ENCODE results near the gene TTF2.

TTF2 gene

DNA sequence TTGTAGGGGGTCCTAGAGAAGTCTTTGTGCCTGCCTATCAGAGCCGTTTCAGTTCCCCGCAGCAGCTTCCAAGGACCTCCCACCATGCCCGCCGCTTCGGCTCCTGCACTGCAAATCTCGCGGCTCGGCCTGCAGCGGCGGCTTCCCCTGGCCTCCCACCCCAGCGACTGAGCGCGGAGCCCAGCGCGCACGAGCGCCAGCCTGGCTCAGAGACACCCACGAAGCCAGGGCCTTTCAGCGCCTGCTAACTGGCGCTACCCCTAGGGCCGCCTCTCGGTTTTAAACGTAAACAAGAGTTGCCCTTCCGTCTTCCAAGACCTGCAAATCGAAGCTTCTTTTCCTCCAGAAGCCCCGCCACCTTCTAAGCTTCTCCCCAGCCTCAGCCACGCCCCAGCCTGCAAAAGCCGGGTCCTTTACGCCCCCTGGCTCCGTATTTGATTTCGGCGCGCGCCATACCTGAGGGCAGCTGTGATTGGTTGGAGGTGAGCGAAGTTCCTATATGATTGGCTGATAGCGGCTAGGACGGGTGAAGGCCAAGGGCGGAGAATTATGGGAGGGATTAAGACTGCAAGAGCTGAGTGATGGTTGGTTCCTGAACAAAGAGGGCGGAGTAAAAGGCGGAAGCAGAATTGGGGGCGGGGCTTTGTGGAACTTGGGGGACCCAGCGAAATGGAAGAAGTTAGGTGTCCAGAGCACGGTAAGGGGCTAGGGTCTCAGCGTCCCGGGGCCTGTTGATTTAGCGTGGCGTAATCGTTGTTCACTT, at the start of gene TTF2:
Gene TTF2, plus strand, starts transcription at position 649 of the 763 bp plus-strand sequence. Its CDS starts 21 bp downstream, at position 670.
- DNase-seq: peak; percentile 94

DNA sequence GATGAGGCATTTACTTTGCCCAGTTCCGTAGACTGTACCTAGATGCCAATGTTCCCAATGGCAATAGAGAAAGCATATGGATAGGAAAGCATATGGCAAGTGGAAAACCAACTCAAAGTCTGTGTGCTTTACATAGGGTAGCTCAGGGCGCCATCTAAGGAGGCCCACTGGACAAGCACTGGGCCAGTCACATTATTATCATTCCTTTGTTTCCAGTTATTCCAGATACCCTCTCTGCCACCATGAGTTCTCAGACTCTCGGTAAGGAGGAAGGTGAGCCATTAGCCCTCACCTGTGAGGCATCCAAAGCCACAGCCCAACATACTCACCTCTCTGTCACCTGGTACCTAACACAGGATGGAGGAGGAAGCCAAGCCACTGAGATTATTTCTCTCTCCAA, 48.8 kb upstream of the TTF2 start:
- DNase-seq: no peak

DNA sequence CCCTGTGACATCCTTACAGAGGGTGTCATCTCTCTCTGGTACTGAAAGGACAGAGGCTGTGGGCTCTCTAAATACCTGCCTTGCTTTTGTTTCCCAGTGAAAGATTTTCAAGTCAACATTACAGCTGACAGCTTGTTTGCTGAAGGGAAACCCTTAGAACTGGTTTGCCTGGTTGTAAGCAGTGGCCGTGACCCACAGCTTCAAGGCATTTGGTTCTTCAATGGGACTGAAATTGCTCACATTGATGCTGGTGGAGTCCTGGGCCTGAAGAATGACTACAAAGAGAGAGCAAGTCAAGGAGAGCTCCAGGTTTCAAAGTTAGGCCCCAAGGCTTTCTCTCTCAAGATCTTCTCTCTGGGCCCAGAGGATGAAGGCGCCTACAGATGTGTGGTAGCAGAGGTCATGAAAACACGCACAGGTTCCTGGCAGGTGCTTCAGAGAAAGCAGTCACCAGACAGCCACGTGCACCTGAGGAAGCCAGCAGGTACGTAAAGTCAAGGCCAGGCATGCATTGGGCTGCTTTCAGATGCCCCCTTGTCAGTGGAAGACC, 46.7 kb upstream of the TTF2 start:
- DNase-seq: no peak

DNA sequence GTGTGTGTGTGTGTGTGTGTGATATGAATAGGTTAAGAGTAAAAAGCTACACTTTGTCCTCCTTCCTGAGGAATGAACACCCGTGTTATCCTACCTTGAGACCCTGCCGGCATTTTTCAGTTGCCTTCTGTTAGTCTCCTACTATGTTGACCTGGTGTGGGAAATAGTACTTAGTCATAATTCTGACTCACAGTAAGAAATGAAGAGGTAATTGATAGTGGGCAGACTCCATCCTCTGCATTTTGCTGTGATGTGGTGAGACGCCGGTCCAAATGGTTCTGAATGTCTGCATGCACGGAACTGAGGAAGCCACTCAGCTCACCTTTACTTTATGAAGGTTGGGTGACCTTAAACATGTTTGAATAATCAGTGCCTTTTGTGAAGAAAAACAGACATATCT, 45.9 kb upstream of the TTF2 start:
- DNase-seq: no peak

DNA sequence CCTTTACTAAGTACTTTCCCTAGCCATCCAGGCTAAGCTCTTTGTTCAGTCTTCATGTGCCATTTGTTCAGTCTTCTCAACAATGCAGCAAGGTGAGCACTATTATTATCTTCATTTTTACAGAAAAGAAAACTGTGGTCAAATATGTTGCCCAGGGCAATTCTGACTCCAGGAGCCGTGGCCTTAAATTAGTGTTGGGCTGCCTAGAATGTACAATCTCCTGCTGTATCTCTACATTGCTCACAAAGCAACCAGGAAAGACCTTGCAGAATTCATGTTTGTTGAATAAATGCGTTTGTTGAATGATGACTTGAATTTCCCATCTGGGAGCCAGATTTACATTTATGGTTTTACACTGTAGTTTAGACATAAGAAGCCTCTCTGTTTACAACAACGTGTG, 44.4 kb upstream of the TTF2 start:
- DNase-seq: no peak

DNA sequence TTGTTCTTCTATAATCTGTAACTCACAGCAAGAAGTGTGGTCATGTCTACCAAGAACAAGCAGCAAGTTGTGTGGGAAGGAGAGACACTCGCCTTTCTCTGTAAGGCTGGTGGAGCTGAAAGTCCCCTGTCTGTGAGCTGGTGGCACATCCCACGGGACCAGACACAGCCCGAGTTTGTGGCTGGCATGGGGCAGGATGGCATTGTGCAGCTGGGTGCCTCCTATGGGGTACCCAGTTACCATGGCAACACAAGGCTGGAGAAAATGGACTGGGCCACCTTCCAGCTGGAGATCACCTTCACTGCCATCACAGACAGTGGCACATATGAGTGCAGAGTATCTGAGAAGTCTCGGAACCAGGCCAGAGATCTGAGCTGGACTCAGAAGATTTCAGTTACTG, 43.1 kb upstream of the TTF2 start:
- no peak for DNase-seq

DNA sequence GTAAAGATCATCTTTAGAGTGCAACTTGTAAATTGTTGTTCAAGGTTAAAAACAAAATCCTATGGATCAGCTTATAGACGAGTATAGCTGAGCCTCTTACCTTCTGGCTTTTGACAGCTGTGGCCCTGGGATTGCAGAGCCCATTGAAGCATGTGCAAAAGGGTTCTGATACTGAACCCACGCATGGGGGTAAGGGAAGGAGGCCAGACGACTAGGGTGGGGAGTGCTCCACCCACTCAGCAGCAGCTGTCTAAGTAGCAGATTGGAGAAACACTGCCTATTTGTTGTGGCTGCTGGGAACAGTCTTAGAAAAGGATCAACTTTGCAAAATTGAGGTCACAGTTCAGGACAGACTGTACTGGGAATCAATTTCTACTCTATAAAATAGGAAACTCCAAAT, 42.5 kb upstream of the TTF2 start:
- no peak for DNase-seq

DNA sequence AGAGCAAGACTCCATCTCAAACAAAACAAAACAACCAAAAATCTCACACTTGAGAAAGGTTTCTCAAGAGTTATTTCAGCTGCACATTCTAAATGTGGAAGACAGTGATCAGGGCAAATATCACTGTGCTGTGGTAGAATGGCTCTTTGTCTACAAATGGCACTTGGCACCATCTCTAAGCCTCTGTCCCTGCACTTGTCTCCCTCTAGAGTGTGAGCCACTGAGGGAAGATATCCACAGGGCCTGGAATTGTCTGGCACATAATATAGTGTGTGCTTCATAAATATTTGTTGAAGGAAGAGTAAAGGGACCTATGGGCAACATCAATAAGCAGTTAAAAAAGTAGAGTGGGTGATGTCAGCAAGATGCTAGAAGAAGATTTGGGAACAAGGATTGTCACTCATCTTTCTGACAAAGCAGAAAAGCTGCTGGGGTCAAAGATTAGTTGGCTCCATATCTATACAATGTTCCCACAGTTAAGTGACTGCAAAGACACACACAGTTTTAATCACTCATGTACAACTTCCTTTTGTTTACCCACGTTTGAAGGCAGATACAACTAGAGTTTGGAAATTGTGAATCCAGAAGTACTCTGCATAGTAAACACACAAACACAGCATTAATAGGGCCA, 39.5 kb upstream of the TTF2 start:
- DNase-seq: no peak

DNA sequence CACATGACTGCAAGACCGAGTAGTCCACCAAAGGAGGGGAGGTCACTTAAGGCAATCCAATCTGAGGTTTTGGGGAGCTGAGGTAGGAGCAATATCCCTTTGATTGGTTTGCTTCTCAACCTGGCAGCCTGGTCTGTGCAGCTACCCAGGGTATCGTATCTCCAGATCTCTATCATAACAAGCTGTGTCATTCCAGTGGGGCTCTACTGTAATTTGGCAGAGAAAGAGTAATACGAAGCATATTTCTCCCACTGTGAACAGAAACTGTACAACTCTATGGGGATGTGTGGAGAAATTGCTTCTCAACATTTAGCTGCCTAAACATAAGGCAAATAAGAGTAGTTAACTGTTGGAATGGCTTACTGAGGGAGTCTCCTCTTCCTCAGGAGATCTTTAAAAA, 38.0 kb upstream of the TTF2 start:
- DNase-seq: no peak

DNA sequence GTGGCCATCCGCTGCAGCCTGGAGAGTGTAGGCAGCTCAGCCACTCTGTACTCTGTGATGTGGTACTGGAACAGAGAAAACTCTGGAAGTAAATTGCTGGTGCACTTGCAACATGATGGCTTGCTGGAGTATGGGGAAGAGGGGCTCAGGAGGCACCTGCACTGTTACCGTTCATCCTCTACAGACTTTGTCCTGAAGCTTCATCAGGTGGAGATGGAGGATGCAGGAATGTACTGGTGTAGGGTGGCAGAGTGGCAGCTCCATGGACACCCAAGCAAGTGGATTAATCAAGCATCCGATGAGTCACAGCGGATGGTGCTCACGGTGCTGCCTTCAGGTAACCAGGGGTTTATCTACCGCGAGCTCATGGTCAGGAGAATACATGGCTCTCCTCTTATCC, 34.6 kb upstream of the TTF2 start:
- DNase-seq: no peak

DNA sequence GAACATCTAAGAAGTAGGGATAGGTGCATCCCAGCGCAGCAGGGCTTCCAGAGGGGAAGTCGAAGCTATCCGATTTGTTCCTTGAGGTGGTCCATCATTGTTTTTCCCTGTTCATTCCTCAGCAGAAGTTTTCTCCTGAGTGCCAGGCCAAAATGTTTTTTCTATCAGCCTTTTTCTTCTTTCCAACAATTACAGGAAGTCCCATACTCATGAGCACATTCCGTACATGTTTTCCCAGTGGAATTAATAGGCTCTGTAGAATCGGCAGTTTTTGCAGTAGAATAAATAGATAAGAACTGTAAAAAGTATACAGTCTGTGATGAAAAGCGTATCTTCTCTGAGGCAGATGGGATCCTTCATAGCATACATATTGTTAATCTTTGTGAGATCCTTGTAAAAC, 33.8 kb upstream of the TTF2 start:
- DNase-seq: no peak

DNA sequence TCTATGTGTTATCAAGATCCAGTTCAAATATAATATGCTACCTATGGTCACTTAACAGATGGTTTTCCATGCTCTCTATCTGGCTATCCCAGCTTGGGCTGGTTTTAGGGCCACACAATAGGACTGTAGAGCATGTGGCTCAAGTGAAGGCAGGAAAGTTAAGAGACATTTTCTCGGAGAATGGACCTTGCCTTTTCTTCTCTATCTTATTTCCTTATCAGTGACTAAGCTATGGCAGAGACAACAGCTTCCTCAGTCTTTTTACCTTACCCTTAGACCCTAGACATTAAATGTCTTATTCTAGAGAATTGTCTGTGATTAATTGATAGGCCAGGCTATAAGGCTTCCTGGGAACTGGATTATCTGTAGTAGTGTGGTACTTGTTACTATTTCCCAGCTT, 30.4 kb upstream of the TTF2 start:
- no peak for DNase-seq

DNA sequence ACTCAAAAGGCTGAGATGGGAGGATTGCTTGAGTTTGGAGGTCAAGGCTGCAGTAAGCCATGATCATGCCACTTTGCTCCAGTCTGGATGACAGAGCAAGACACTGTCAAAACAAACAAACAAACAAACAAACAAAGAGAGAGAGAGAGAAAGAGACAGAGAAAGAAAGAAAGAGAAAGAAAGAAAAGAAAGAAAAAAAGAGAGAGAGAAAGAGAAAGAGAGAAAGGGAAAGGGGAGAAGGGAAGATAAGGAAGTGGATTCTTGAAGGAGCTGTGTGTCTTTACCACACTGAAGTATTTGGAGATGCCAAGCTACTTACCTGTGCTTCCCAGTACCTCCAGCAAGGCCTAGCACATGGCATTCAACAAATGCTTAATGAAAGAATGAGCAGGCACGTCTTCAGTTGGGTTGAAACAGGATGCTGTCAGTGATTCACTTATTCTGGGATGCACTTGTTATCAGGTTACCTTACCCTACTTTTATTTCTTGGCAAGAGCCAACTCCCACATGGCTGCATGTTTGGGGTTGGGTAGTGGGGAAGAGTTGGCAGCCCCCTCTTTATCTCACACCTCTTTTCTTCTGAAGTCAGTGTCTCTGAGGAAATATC, 29.8 kb upstream of the TTF2 start:
- no peak for DNase-seq

DNA sequence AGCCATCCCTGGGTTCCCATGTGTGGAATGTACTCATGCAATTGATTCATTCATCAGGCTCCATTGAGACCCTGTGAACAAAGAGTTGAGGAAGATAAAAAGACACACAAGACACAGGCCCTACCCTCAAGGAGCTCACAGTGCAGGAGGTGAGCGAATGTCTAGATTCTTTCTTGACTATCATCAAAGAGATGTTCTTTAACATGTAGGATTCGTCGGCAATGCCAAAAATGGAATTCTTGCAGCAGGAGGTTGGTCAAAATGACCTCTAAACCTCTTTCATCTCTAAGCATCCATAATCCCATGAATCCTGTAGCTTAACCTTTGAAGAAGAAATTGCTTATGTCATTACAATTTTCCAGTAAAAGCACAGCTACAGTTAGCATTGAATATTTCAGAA, 27.9 kb upstream of the TTF2 start:
- no peak for DNase-seq

DNA sequence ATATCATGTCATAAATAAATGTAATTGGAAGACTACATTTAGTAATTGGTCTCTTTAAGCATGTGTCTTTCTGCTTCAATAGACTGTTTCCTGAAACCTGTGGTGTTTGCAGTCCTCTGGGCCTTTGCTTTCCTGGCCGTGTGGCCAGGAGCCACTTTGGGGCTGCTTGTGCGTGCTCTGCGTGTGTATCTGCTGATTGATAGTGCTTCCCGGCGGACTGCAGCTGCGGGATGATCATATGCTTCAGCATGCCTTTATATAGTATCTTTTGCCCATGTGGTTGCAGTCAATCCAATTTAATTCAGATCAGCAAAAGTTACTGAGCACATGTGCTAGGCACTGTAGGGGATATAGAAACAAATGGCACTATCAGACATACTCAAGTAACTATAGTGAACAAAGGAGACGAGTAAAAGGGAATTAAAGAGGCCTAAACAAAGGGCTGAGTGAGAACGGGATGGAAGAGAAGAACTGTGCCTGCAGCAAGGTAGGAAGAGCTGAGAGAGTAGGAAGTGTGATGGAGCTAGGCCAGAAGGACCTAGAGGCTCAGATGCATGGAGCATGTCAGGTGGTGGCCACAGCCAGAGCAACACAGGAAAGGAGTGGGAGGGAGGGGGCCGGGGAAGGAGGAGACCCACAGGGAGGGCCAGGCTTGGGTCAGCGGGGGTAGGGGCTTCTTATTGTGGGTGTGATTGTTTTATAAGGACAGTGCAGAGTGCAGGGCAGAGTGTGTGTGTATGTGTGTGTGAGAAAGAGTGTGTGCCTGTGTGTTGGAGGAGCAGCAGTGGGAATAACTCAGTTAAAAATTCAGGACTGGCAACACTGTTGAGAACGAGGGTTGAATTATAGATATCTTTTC, 27.2 kb upstream of the TTF2 start:
- DNase-seq: no peak

DNA sequence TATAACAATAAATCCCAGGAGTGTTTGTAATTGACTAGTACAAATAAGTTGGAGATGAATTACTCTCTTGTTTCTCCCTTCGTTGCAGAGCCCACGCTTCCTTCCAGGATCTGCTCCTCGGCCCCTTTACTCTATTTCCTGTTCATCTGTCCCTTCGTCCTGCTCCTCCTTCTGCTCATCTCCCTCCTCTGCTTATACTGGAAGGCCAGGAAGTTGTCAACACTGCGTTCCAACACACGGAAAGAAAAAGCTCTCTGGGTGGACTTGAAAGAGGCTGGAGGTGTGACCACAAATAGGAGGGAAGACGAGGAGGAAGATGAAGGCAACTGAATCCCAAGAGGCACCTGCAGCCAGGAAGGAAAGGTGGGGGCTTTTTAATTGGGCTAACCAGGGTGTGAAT, 26.4 kb upstream of the TTF2 start:
- no peak for DNase-seq

DNA sequence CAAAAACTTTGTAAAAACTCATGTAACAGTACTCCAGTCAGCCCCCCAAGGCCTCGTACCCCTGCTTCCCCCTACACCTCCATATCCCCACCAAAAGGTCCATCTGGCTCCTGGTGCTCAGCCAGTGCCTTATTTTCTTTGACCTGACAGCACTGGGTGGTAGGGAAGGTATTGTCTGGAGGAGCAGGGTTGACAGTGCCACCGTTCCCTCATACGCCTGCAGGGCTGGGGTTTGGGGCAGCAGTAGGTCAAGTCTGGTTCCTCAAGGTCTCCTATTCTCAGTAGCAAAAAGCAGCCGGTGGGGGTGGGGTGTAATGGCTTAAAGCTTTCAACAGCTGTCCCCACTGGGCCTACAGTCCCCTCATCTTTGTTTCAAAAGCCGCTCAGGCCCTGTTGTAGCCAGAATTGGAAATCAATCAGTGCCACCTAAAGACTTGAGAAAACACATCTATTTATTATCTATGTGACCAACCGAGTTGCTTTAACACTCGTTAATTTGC, 25.3 kb upstream of the TTF2 start:
- no peak for DNase-seq

DNA sequence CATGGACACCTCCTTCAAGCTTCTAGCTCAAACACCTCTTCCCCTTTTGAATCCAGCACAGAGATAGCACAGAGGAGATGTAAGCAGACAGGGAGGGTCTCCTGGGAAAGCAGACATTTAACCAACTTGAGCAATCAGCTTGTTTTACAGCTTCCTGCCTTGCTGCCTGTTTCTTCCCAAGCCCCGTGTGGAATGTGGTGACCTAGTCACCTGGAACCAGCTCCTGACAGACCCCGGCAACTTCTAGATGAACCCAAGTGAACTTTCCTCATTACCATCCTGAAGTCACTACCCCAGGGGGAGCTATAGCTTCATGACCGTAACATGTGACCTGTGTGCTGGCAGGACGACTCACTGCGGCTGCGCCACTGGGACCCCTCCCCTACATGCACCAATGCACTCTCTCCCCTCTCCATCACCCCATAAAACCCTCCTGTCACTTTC, 24.1 kb upstream of the TTF2 start:
- no peak for DNase-seq

DNA sequence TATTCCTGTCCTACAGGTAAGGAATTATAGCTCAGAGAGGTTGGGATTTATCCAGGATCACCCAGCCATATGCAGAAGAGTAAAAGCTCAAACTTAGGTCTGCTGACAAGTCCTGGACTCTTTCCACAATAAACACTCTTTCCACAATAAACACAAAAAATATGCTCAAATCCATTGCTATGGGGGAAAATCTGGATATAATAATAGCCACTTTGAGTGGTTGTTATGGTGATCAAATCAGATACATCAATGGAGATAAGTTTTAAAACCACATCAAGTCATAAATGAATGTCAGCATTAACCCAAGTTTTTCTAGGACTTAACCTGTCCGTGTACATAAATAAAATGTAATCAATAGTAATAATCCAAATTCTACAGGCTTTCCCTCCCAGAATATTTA, 22.3 kb upstream of the TTF2 start:
- no peak for DNase-seq

DNA sequence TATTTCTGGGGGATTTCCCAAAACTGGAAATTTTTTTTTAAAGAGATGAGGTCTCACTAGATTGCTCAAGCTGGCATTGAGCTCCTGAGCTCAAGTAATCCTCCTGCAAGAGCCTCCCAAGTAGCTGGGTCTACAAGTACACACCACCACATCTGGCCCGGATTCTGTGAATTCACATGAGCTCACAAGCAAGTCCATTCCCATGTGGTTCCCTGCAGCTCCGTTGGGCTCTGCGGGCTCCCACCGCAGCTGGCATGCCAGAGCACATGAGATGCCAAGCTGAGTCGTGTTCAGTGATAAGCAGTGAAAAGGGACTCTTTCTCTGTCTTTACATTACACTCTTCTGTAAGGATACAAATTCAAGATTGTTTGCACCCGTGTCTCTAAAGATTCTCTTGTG, 21.9 kb upstream of the TTF2 start:
- DNase-seq: no peak

DNA sequence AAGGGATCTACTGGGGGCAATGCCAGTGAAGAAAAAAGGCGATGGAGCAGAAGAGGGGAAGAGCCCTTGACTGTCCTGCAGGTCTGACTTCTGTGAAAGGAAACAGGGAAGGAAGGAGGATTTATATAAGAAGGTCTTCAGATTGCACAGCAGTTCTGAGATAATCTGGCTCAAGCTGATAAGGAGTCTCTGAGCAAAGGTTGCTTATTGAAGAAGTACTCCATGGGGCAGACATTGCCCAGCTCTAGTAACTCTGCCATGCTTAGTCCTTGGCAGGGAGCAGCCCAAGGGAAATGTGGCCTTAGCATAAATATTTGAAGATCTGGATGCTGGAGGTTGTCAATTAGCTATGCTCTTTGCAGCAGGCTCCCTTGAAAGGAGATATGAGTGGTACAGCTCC, 15.9 kb upstream of the TTF2 start:
- DNase-seq: no peak

DNA sequence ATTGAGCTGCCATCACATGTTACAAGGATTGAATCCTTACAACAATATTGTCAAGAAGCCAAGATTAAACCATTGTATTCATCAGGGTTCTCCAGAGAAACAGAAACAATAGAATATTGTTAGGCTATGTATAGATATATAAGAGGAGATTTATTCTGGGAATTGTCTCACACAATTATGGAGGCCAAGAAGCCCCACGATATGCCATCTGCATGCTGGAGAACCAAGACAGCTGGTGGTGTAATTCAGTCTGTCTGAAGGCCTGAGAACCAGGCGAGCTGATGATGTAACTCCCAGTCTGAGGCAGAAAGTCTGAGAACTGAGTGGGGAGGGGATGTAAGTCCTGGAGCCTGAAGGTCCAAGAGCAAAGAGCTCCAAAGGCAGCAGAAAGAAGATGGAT, 14.5 kb upstream of the TTF2 start:
- no peak for DNase-seq

DNA sequence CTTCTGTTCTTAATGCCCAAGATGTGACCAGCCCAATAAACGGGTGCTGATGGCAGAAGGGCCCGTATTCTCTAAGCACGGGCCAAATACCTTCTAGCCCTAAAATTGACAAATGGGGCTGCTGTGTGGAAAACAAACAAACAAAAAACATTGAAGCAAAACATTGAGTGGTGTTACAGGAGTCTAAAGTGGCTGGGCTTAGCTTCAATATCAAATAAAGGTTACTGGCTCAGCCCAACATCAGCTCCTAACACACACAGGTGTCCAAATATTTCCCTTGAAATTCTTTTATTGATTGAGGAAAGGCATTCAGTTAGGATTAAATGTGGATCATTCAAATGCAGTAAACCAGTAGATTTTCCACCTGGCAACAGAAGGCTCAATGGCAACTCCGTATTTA, 13.3 kb upstream of the TTF2 start:
- no peak for DNase-seq

Data from activated CD8-positive, alpha-beta memory T cell treated with anti-CD3 and anti-CD28 coated beads, Interleukin-2, amount 50 U/mL, for 48 hours (primary cell).